NCI-H2081 (cell line): Measurements from ENCODE around the gene BPI.
"Not testable (repeated sequence)": the region's sequence is repeated elsewhere in the genome, so short reads cannot be mapped to it uniquely, and the experiment has no call there.

ENCODE experiments used
- DNase-seq, 2 experiments: peaks; one replicate each; lab custom pipeline; 2025; lab: John Stamatoyannopoulos, UW

Gene BPI

GRCh38 chr20:38363004-38363747 lies 59.2 kb downstream of the BPI start:
- DNase-seq = no peak

- no peak for DNase-seq
These were observed 65.4 kb downstream of the BPI start for GRCh38 chr20:38369389-38369788.

- DNase-seq = no peak
These were observed 68.8 kb downstream of the BPI start for GRCh38 chr20:38372806-38373205.

- no peak for DNase-seq
These were observed 69.4 kb downstream of the BPI start for GRCh38 chr20:38373231-38373867.

- no peak for DNase-seq
These were observed 69.9 kb downstream of the BPI start for GRCh38 chr20:38373898-38374297.

GRCh38 chr20:38377039-38377685 lies 73.2 kb downstream of the BPI start:
- no peak for DNase-seq

GRCh38 chr20:38377838-38378237 lies 73.9 kb downstream of the BPI start:
- DNase-seq = not testable (repeated sequence)

GRCh38 chr20:38383147-38383546 lies 79.2 kb downstream of the BPI start:
- no peak for DNase-seq

GRCh38 chr20:38386004-38386403 lies 82.0 kb downstream of the BPI start:
- DNase-seq = no peak

GRCh38 chr20:38386851-38387250 lies 82.9 kb downstream of the BPI start:
- DNase-seq = no peak
